SK-N-SH treated with all-trans-retinoic acid at 6 μM for 48 hours (cell line): ENCODE data around the gene RNF112.

ENCODE experiments used
- CSDC2 ChIP-seq: fragments of 250-450 bp; sonication (Bioruptor Pico); IDR thresholded peaks from 2 replicates; pipeline ENCODE4 v1.5.0; 2020; ENCODE audit warnings: mild to moderate bottlenecking, moderate library complexity
- PPARA ChIP-seq: fragments of 250-450 bp; sonication (Bioruptor Pico); IDR thresholded peaks from 2 replicates; pipeline ENCODE4 v1.5.0; 2020; ENCODE audit warnings: mild to moderate bottlenecking, borderline replicate concordance
- SNAI2 ChIP-seq: fragments of 250-450 bp; sonication (Bioruptor Pico); IDR thresholded peaks from 2 replicates; pipeline ENCODE4 v1.5.0; 2020; ENCODE audit warnings: mild to moderate bottlenecking, moderate library complexity
- ZFP30 ChIP-seq: fragments of 450-650 bp; formaldehyde crosslinking; IDR thresholded peaks from 2 replicates; pipeline ENCODE4 v1.5.0; 2022; ENCODE audit warnings: mild to moderate bottlenecking, moderate library complexity
- ZNF565 ChIP-seq: fragments of 450-650 bp; formaldehyde crosslinking; conservative IDR thresholded peaks from 2 replicates; pipeline ENCODE4 v1.5.0; 2020; ENCODE audit warnings: low read depth, mild to moderate bottlenecking, moderate library complexity
- TF ChIP-seq, protein P1 (sequence below): fragments of 250-450 bp; sonication (Bioruptor Pico); IDR thresholded peaks from 2 replicates; pipeline ENCODE4 v1.5.0; 2020; ENCODE audit warnings: mild to moderate bottlenecking, moderate library complexity
- TF ChIP-seq, protein P2 (sequence below): fragments of 250-450 bp; sonication (Bioruptor Pico); IDR thresholded peaks from 2 replicates; pipeline ENCODE4 v1.8.0; 2020; ENCODE audit warnings: mild to moderate bottlenecking, moderate library complexity, borderline replicate concordance

DNA sequence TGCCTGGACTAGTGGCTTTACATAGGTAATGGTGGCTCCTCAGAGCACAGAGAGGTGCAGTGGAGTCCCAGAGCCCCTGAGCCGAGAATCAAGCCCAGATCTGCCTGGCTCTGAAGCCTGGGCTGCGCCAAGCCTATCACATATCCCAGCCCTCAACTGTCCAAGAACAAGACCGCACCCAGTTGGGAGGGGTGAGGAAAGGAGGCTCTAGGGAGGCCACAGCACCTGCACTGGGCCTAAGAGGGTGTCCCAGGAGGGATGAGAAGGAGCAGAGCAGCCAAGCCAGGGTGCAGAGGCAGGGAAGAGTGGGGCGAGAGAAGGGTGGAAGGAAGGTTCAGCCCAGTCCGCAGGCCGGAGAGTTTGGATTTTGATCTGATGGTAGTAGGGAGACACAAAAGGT, 941 bp upstream of the RNF112 start:
- no peak for TF ChIP-seq ZNF565 (CRISPR knock-in tag)
- TF ChIP-seq, protein P1, sequence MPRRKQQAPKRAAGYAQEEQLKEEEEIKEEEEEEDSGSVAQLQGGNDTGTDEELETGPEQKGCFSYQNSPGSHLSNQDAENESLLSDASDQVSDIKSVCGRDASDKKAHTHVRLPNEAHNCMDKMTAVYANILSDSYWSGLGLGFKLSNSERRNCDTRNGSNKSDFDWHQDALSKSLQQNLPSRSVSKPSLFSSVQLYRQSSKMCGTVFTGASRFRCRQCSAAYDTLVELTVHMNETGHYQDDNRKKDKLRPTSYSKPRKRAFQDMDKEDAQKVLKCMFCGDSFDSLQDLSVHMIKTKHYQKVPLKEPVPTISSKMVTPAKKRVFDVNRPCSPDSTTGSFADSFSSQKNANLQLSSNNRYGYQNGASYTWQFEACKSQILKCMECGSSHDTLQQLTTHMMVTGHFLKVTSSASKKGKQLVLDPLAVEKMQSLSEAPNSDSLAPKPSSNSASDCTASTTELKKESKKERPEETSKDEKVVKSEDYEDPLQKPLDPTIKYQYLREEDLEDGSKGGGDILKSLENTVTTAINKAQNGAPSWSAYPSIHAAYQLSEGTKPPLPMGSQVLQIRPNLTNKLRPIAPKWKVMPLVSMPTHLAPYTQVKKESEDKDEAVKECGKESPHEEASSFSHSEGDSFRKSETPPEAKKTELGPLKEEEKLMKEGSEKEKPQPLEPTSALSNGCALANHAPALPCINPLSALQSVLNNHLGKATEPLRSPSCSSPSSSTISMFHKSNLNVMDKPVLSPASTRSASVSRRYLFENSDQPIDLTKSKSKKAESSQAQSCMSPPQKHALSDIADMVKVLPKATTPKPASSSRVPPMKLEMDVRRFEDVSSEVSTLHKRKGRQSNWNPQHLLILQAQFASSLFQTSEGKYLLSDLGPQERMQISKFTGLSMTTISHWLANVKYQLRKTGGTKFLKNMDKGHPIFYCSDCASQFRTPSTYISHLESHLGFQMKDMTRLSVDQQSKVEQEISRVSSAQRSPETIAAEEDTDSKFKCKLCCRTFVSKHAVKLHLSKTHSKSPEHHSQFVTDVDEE (CRISPR knock-in tag), result no peak
- no peak for TF ChIP-seq ZFP30 (CRISPR knock-in tag)
- no peak for TF ChIP-seq PPARA (CRISPR knock-in tag)
- TF ChIP-seq, protein P2, sequence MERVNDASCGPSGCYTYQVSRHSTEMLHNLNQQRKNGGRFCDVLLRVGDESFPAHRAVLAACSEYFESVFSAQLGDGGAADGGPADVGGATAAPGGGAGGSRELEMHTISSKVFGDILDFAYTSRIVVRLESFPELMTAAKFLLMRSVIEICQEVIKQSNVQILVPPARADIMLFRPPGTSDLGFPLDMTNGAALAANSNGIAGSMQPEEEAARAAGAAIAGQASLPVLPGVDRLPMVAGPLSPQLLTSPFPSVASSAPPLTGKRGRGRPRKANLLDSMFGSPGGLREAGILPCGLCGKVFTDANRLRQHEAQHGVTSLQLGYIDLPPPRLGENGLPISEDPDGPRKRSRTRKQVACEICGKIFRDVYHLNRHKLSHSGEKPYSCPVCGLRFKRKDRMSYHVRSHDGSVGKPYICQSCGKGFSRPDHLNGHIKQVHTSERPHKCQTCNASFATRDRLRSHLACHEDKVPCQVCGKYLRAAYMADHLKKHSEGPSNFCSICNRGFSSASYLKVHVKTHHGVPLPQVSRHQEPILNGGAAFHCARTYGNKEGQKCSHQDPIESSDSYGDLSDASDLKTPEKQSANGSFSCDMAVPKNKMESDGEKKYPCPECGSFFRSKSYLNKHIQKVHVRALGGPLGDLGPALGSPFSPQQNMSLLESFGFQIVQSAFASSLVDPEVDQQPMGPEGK (CRISPR knock-in tag), result no peak
- no peak for TF ChIP-seq SNAI2 (CRISPR knock-in tag)
- TF ChIP-seq CSDC2 (CRISPR knock-in tag), result no peak
